Panc1 (cell line): ENCODE results near the gene MED13L. TPM values are rescaled to one million over a fixed set of nuclear protein-coding genes. Genes with fewer than 3 reads are reported as not detected.

Experiments
- ATAC-seq: fragments of 200-7000 bp; cut with Tn5 transposase; 2 replicates; pipeline ENCODE4 v1.9.1; 2020; ENCODE audit warnings: mild to moderate bottlenecking, moderate library complexity
- BruUV-seq: library from RNA; stranded (reverse); fragments of 400-500 nt; replicated peaks from 2 replicates; lab custom pipeline; 2021; lab: Mats Ljungman, UMichigan
- CTCF ChIA-PET: fragments of 300-600 bp; sonication (Branson Sonifier 250); formaldehyde crosslinking; loops from one replicate; lab custom pipeline; 2022; ENCODE audit warnings: antibody characterized with exemption; lab: Charles Lee
- POLR2A ChIA-PET: fragments of 300-600 bp; sonication (Branson Sonifier 250); formaldehyde crosslinking; loops from one replicate; lab custom pipeline; 2022; ENCODE audit warnings: antibody characterized with exemption; lab: Charles Lee
- DNase-seq: peaks from one replicate; pipeline ENCODE4 v3.0.0-alpha.2; 2010; ENCODE audit warnings: low read depth, low spot score
- H3K27ac ChIP-seq: 2 replicates; pipeline ENCODE4 v1.5.1; 2011; ENCODE audit warnings: mild to moderate bottlenecking, low read length, inconsistent platforms
- H3K27me3 ChIP-seq: fragments of 200-500 bp; sonication (Bioruptor generic); 2 replicates; pipeline ENCODE4 v1.6.0; 2014; ENCODE audit warnings: low read length, inconsistent platforms; ENCODE audit not compliant: control insufficient read depth, insufficient read depth
- H3K36me3 ChIP-seq: fragments of 200-500 bp; sonication (Bioruptor generic); 2 replicates; pipeline ENCODE4 v1.5.1; 2014; ENCODE audit warnings: inconsistent platforms, mild to moderate bottlenecking, low read length, moderate library complexity; ENCODE audit not compliant: control insufficient read depth, insufficient read depth
- H3K4me1 ChIP-seq: 2 replicates; pipeline ENCODE4 v1.5.1; 2011; ENCODE audit warnings: inconsistent platforms, mild to moderate bottlenecking, low read length, moderate library complexity; ENCODE audit not compliant: control insufficient read depth, insufficient read depth
- H3K4me3 ChIP-seq, 2 experiments: 2 replicates each; pipeline ENCODE4 v1.5.1; 2011 to 2012; ENCODE audit warnings: low read depth in 2 of 2, low read length in 2 of 2, mild to moderate bottlenecking in 2 of 2, inconsistent platforms in 1 of 2, moderate library complexity in 1 of 2
- H3K9me3 ChIP-seq: fragments of 200-500 bp; sonication (Bioruptor generic); 2 replicates; pipeline ENCODE4 v1.5.1; 2014; ENCODE audit warnings: low read depth, mild to moderate bottlenecking, inconsistent platforms, low read length, moderate library complexity; ENCODE audit not compliant: control insufficient read depth, insufficient read depth
- POLR2AphosphoS5 ChIP-seq: IDR thresholded peaks from 2 replicates; pipeline ENCODE4 v1.6.1; 2012; ENCODE audit warnings: mild to moderate bottlenecking, low read depth, low read length, moderate library complexity
- SIN3A ChIP-seq: IDR thresholded peaks from 2 replicates; pipeline ENCODE4 v1.6.1; 2012; ENCODE audit warnings: low read depth, mild to moderate bottlenecking, low read length, moderate library complexity, borderline replicate concordance; ENCODE audit not compliant: insufficient read depth
- TCF7L2 ChIP-seq: IDR thresholded peaks from 2 replicates; pipeline ENCODE4 v1.6.1; 2011; ENCODE audit warnings: mild to moderate bottlenecking, low read depth, low read length, inconsistent platforms
- in situ Hi-C: cut with HindIII; loops from 2 replicates; pipeline ENCODE4 v1.10.0; 2016; ENCODE audit warnings: low sequenced_read_pairs, low pct_unique_long_range_greater_than_20kb
- intact Hi-C: fragments of 100-400 bp; cut with micrococcal nuclease; formaldehyde crosslinking; loops from one replicate; pipeline ENCODE4 v1.10.0; 2022; ENCODE audit not compliant: unreplicated experiment
- total RNA-seq: library from RNA; stranded (reverse); gene quantifications from one replicate; pipeline ENCODE4 v1.2.1, GENCODE V29; 2021; ENCODE audit not compliant: unreplicated experiment
- TF ChIP-seq, protein P1 (sequence below): fragments of 450-650 bp; IDR thresholded peaks from 2 replicates; pipeline ENCODE4 v1.5.1; 2017; ENCODE audit warnings: mild to moderate bottlenecking
- TF ChIP-seq, protein P2 (sequence below), 2 experiments: IDR thresholded peaks; 2 replicates each; pipeline ENCODE4 v1.6.1; 2011 to 2012; ENCODE audit warnings: low read depth in 2 of 2, control low read depth in 1 of 2, low read length in 1 of 2, mild to moderate bottlenecking in 1 of 2, moderate library complexity in 1 of 2; ENCODE audit not compliant: insufficient read depth in 1 of 2

Gene MED13L
- total RNA-seq, 1 experiment from 2014 or later: 170 TPM

DNA sequence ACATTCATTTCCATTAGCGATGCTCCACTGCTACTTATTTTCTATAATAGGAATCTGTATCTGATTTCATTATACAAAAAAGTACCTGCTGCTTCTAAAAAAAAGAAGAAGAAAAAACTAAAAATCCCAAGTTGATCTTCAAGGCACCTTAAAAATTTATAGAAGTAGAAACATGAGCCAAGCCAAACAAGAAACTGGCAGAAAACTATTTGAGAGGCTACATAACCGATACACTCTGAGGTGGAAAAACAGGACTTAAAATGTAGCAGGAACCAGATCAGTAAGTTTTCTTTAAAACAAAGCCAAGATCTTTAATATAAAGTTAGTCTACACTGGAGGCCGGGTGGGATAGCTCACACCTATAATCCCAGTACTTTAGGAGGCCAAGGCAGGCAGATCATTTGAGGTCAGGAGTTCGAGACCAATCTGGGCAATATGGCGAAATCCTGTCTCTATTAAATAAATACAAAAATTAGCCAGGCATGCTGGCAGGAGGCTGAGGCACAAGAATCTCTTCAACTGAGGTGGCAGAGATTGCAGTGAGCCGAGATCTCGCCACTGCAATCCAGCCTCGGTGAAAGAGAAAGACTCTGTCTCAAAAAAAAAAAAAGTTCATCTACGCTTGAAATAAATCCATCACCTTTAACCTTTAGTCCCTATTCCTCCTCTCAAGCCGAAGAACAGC, 278.6 kb downstream of the MED13L start:
- BruUV-seq: no TSS peak
- POLR2A ChIA-PET: interaction anchor here (0.7 kb wide), 1 partner anchor 56 kb away, joined by 6 read pairs; no protein-coding TSS in a partner anchor
- H3K27ac ChIP-seq: peak overlapping the region; percentile 68

DNA sequence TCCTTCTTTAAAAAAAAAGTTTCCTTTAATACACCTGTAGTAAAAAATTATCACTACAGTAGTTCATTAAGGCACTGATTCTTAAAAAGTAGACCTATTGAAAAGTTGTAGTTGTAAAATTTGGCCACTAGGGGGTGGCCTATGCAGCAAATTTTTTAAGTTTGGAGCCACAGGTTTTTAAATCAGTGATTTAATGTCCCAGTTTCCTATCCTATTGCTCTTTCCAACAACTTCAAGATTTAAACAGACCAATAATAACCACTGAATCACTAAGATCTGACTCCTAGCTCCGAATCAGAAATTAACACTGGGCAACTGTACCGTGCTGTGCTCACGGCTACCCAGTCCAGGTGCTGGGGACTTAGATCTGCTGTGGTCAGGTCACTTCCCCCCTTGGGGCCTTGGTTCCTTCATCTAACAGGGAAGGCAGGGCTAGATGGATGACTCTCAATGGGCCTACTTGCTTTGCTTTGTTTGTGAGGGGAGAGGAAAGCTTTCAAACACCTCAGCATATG, 279.3 kb downstream of the MED13L start:
- CTCF ChIA-PET: interaction anchor here (0.7 to 0.9 kb wide), 4 partner anchors 8 to 699 kb away, joined by 3 to 6 read pairs (median 3); no protein-coding TSS in a partner anchor
- Histone ChIP-seq H3K4me3 (no peak overlapping the region), H3K36me3 (peaks cover 20% of the 10 kb centered on the region), H3K27ac (peak overlapping the region; percentile 68), H3K27me3 (no peaks in the 10 kb centered on the region), H3K9me3 (no peaks in the 10 kb centered on the region), H3K4me1 (peaks cover 21% of the 10 kb centered on the region)
- peak; percentile 8 for DNase-seq
- intact Hi-C loops: no loop called here
- in situ Hi-C loops: no loop called here
- TF ChIP-seq, protein P1, sequence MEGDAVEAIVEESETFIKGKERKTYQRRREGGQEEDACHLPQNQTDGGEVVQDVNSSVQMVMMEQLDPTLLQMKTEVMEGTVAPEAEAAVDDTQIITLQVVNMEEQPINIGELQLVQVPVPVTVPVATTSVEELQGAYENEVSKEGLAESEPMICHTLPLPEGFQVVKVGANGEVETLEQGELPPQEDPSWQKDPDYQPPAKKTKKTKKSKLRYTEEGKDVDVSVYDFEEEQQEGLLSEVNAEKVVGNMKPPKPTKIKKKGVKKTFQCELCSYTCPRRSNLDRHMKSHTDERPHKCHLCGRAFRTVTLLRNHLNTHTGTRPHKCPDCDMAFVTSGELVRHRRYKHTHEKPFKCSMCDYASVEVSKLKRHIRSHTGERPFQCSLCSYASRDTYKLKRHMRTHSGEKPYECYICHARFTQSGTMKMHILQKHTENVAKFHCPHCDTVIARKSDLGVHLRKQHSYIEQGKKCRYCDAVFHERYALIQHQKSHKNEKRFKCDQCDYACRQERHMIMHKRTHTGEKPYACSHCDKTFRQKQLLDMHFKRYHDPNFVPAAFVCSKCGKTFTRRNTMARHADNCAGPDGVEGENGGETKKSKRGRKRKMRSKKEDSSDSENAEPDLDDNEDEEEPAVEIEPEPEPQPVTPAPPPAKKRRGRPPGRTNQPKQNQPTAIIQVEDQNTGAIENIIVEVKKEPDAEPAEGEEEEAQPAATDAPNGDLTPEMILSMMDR: peak; percentile 83
- no peak for TF ChIP-seq POLR2AphosphoS5
- no peak for TF ChIP-seq TCF7L2
- TF ChIP-seq, protein P2, sequence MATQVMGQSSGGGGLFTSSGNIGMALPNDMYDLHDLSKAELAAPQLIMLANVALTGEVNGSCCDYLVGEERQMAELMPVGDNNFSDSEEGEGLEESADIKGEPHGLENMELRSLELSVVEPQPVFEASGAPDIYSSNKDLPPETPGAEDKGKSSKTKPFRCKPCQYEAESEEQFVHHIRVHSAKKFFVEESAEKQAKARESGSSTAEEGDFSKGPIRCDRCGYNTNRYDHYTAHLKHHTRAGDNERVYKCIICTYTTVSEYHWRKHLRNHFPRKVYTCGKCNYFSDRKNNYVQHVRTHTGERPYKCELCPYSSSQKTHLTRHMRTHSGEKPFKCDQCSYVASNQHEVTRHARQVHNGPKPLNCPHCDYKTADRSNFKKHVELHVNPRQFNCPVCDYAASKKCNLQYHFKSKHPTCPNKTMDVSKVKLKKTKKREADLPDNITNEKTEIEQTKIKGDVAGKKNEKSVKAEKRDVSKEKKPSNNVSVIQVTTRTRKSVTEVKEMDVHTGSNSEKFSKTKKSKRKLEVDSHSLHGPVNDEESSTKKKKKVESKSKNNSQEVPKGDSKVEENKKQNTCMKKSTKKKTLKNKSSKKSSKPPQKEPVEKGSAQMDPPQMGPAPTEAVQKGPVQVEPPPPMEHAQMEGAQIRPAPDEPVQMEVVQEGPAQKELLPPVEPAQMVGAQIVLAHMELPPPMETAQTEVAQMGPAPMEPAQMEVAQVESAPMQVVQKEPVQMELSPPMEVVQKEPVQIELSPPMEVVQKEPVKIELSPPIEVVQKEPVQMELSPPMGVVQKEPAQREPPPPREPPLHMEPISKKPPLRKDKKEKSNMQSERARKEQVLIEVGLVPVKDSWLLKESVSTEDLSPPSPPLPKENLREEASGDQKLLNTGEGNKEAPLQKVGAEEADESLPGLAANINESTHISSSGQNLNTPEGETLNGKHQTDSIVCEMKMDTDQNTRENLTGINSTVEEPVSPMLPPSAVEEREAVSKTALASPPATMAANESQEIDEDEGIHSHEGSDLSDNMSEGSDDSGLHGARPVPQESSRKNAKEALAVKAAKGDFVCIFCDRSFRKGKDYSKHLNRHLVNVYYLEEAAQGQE (IDR thresholded peaks at IDR 0.05; ENCODE audit: insufficient read depth in 1 of 2, low read depth in 2 of 2, low read length in 1 of 2): no peak
- TF ChIP-seq SIN3A: no peak
- POLR2A ChIA-PET: no interaction called here
- no TSS peak for BruUV-seq
- ATAC-seq: peak; percentile 84

More for the DNA sequence above, 278.6 kb downstream of the MED13L start:
- in situ Hi-C loops: no loop called here
- peaks cover 21% of the 10 kb centered on the region for H3K4me1 ChIP-seq
- peaks cover 20% of the 10 kb centered on the region for H3K36me3 ChIP-seq
- no peaks in the 10 kb centered on the region for H3K9me3 ChIP-seq
- CTCF ChIA-PET: interaction anchor here (0.7 kb wide), 1 partner anchor 139 kb away, joined by 4 read pairs; no protein-coding TSS in a partner anchor
- ATAC-seq (no peak), DNase-seq (no peak)
- intact Hi-C loops: no loop called here
- no peaks in the 10 kb centered on the region for H3K27me3 ChIP-seq
- TF ChIP-seq, protein P1: no peak
- no peak for TF ChIP-seq POLR2AphosphoS5
- TF ChIP-seq, protein P2 (IDR thresholded peaks at IDR 0.05; ENCODE audit: insufficient read depth in 1 of 2, low read depth in 2 of 2, low read length in 1 of 2): no peak
- no peak for TF ChIP-seq SIN3A
- no peak for TF ChIP-seq TCF7L2
- no peak overlapping the region for H3K4me3 ChIP-seq
